Measurements from ENCODE around the gene GNAS-AS1.

Gene GNAS-AS1

GRCh38 chr20:58886546-58886945 is 35.8 kb upstream of the GNAS-AS1 start:
- FAIRE-seq (peak; percentile 86), DNase-seq (ENCODE audit: insufficient read length, low spot score) (peak; percentile 68)

- FAIRE-seq (no peak), DNase-seq (ENCODE audit: insufficient read length, low spot score) (no peak)
Measured at GRCh38 chr20:58884966-58885365, 34.3 kb upstream of the GNAS-AS1 start.

GRCh38 chr20:58883241-58883691 is 32.6 kb upstream of the GNAS-AS1 start:
- no peak for FAIRE-seq
- no peak for DNase-seq (ENCODE audit: insufficient read length, low spot score)

GRCh38 chr20:58882704-58883089 is 32.0 kb upstream of the GNAS-AS1 start:
- no peak for FAIRE-seq
- no peak for DNase-seq (ENCODE audit: insufficient read length, low spot score)

GRCh38 chr20:58880994-58881752 is 30.5 kb upstream of the GNAS-AS1 start:
- DNase-seq (ENCODE audit: insufficient read length, low spot score) (no peak), FAIRE-seq (no peak)

GRCh38 chr20:58880441-58880840 is 29.7 kb upstream of the GNAS-AS1 start:
- FAIRE-seq (no peak), DNase-seq (ENCODE audit: insufficient read length, low spot score) (no peak)

- DNase-seq (ENCODE audit: insufficient read length, low spot score): no peak
- no peak for FAIRE-seq
Measured at GRCh38 chr20:58878399-58878798, 27.7 kb upstream of the GNAS-AS1 start.

- DNase-seq (ENCODE audit: insufficient read length, low spot score): no peak
- FAIRE-seq: no peak
Measured at GRCh38 chr20:58877976-58878360, 27.3 kb upstream of the GNAS-AS1 start.

- DNase-seq (ENCODE audit: insufficient read length, low spot score) (no peak), FAIRE-seq (no peak)
Measured at GRCh38 chr20:58877050-58877975, 26.6 kb upstream of the GNAS-AS1 start.

GRCh38 chr20:58876437-58876836 is 25.7 kb upstream of the GNAS-AS1 start:
- FAIRE-seq (no peak), DNase-seq (ENCODE audit: insufficient read length, low spot score) (no peak)

GRCh38 chr20:58875541-58876134 is 24.9 kb upstream of the GNAS-AS1 start:
- FAIRE-seq: no peak
- no peak for DNase-seq (ENCODE audit: insufficient read length, low spot score)

- DNase-seq (ENCODE audit: insufficient read length, low spot score) (no peak), FAIRE-seq (no peak)
Measured at GRCh38 chr20:58875111-58875510, 24.4 kb upstream of the GNAS-AS1 start.

- FAIRE-seq: no peak
Measured at GRCh38 chr20:58874469-58874868, 23.8 kb upstream of the GNAS-AS1 start.

GRCh38 chr20:58871533-58872102 is 20.9 kb upstream of the GNAS-AS1 start:
- no peak for DNase-seq (ENCODE audit: insufficient read length, low spot score)
- no peak for FAIRE-seq

More at GRCh38 chr20:58874469-58874868, 23.8 kb upstream of the GNAS-AS1 start:
- no peak for DNase-seq (ENCODE audit: insufficient read length, low spot score)

GRCh38 chr20:58870293-58871014 is 19.8 kb upstream of the GNAS-AS1 start:
- DNase-seq (ENCODE audit: insufficient read length, low spot score) (no peak), FAIRE-seq (peak; percentile 80)

- FAIRE-seq (no peak), DNase-seq (ENCODE audit: insufficient read length, low spot score) (no peak)
Measured at GRCh38 chr20:58869662-58870227, 19.0 kb upstream of the GNAS-AS1 start.

- FAIRE-seq (no peak), DNase-seq (ENCODE audit: insufficient read length, low spot score) (no peak)
Measured at GRCh38 chr20:58868795-58869194, 18.1 kb upstream of the GNAS-AS1 start.

GRCh38 chr20:58867211-58867610 is 16.5 kb upstream of the GNAS-AS1 start:
- no peak for FAIRE-seq
- no peak for DNase-seq (ENCODE audit: insufficient read length, low spot score)

- no peak for DNase-seq (ENCODE audit: insufficient read length, low spot score)
- FAIRE-seq: no peak
Measured at GRCh38 chr20:58865843-58866242, 15.1 kb upstream of the GNAS-AS1 start.

- DNase-seq (ENCODE audit: insufficient read length, low spot score) (no peak), FAIRE-seq (no peak)
Measured at GRCh38 chr20:58864346-58864745, 13.6 kb upstream of the GNAS-AS1 start.
